Bone marrow (tissue), 2 donors: ENCODE measurements around the gene GLIPR2.
"Not testable (repeated sequence)": the region's sequence is repeated elsewhere in the genome, so short reads cannot be mapped to it uniquely, and the experiment has no call there.

Experiments used
- DNase-seq, 2 donors: peaks; one replicate each; lab custom pipeline; 2025; lab: John Stamatoyannopoulos, UW

Gene GLIPR2

GRCh38 chr9:36163786-36164170 is 27.2 kb downstream of the GLIPR2 start:
- no peak for DNase-seq

GRCh38 chr9:36164372-36164771 is 27.8 kb downstream of the GLIPR2 start:
- no peak for DNase-seq

- DNase-seq, result no peak
Observed at GRCh38 chr9:36164989-36165388, 28.5 kb downstream of the GLIPR2 start.

- no peak for DNase-seq
Observed at GRCh38 chr9:36165826-36166167, 29.3 kb downstream of the GLIPR2 start.

- peak; percentile 40 to 69 for DNase-seq
Observed at GRCh38 chr9:36166168-36166927, 29.8 kb downstream of the GLIPR2 start.

- DNase-seq, result no peak
Observed at GRCh38 chr9:36169166-36169565, 32.6 kb downstream of the GLIPR2 start, which contains the start of gene CCIN. Gene CCIN, plus strand, starts transcription at chr9:36169388. Its CDS starts 115 bp downstream, at chr9:36169503.

GRCh38 chr9:36169708-36170107 is 33.2 kb downstream of the GLIPR2 start:
- no peak for DNase-seq

- no peak for DNase-seq
Observed at GRCh38 chr9:36170531-36170930, 34.0 kb downstream of the GLIPR2 start.

- no peak for DNase-seq
Observed at GRCh38 chr9:36173861-36174260, 37.3 kb downstream of the GLIPR2 start.

- DNase-seq, result no peak
Observed at GRCh38 chr9:36174271-36174670, 37.7 kb downstream of the GLIPR2 start.

- no peak for DNase-seq
Observed at GRCh38 chr9:36174731-36175130, 38.2 kb downstream of the GLIPR2 start.

GRCh38 chr9:36175209-36175608 is 38.7 kb downstream of the GLIPR2 start:
- DNase-seq, result not testable (repeated sequence)

- DNase-seq, result not testable (repeated sequence)
Observed at GRCh38 chr9:36176496-36176895, 40.0 kb downstream of the GLIPR2 start.

- no peak for DNase-seq
Observed at GRCh38 chr9:36177571-36177970, 41.0 kb downstream of the GLIPR2 start.

- DNase-seq, result not testable (repeated sequence)
Observed at GRCh38 chr9:36180243-36180642, 43.7 kb downstream of the GLIPR2 start.

GRCh38 chr9:36187414-36187813 is 50.9 kb downstream of the GLIPR2 start:
- no peak for DNase-seq

- DNase-seq, result no peak
Observed at GRCh38 chr9:36188212-36188611, 51.7 kb downstream of the GLIPR2 start.

GRCh38 chr9:36189976-36190375 is 53.4 kb downstream of the GLIPR2 start:
- DNase-seq, result no peak

- peak; percentile 94 to 99 for DNase-seq
Observed at GRCh38 chr9:36190388-36191289, 54.1 kb downstream of the GLIPR2 start, which contains the start of gene CLTA. Gene CLTA, plus strand, starts transcription at chr9:36190921. Its CDS starts 136 bp downstream, at chr9:36191057.

- DNase-seq, result peak in 1 of 2 donors; percentile 59
Observed at GRCh38 chr9:36191290-36191645, 54.7 kb downstream of the GLIPR2 start.

GRCh38 chr9:36191686-36192085 is 55.2 kb downstream of the GLIPR2 start:
- DNase-seq, result no peak

GRCh38 chr9:36192196-36192595 is 55.7 kb downstream of the GLIPR2 start:
- DNase-seq, result no peak

- DNase-seq, result no peak
Observed at GRCh38 chr9:36193023-36193422, 56.5 kb downstream of the GLIPR2 start.
